WTC11 (cell line): ENCODE results near the gene NAV2. TPM values are rescaled to one million over a fixed set of nuclear protein-coding genes. Genes with fewer than 3 reads are reported as not detected.

Experiments used
- ATAC-seq: fragments of 200-7000 bp; cut with Tn5 transposase; 2 replicates; pipeline ENCODE4 v1.10.0; 2021; ENCODE audit warnings: mild to moderate bottlenecking, moderate library complexity
- CTCF ChIA-PET: fragments of 300-600 bp; sonication (Branson Sonifier 250); formaldehyde crosslinking; loops from one replicate; lab custom pipeline; 2021; ENCODE audit warnings: antibody characterized with exemption; lab: Charles Lee
- POLR2A ChIA-PET: fragments of 350-600 bp; sonication (Branson Sonifier 250); formaldehyde crosslinking; loops from one replicate; lab custom pipeline; 2021; ENCODE audit warnings: antibody characterized with exemption; lab: Charles Lee
- DNase-seq: peaks from one replicate; pipeline ENCODE4 v3.0.0; 2021; ENCODE audit warnings: low spot score
- H3K27ac Mint-ChIP-seq: 2 replicates; pipeline ENCODE4 v1.8.0; 2021; ENCODE audit warnings: mixed read lengths
- H3K27me3 Mint-ChIP-seq: 2 replicates; pipeline ENCODE4 v1.8.0; 2021; ENCODE audit warnings: low read depth, mild to moderate bottlenecking, moderate library complexity, mixed read lengths
- H3K36me3 Mint-ChIP-seq: 2 replicates; pipeline ENCODE4 v1.8.0; 2021; ENCODE audit warnings: mixed read lengths
- H3K4me1 Mint-ChIP-seq: 2 replicates; pipeline ENCODE4 v1.8.0; 2022; ENCODE audit warnings: mixed read lengths
- H3K4me3 Mint-ChIP-seq: 2 replicates; pipeline ENCODE4 v1.8.0; 2021; ENCODE audit warnings: mild to moderate bottlenecking, moderate library complexity, mixed read lengths
- H3K9me3 Mint-ChIP-seq: 2 replicates; pipeline ENCODE4 v1.8.0; 2021; ENCODE audit warnings: mixed read lengths
- ARID4B ChIP-seq: sonication (generic); formaldehyde crosslinking; IDR thresholded peaks from 2 replicates; pipeline ENCODE4 v1.8.0; 2023; ENCODE audit warnings: missing genetic modification reagents, mild to moderate bottlenecking, borderline replicate concordance
- E2F1 ChIP-seq: sonication (generic); formaldehyde crosslinking; IDR thresholded peaks from 2 replicates; pipeline ENCODE4 v1.8.0; 2022; ENCODE audit warnings: mild to moderate bottlenecking, missing genetic modification reagents
- E2F4 ChIP-seq: sonication (generic); formaldehyde crosslinking; IDR thresholded peaks from 2 replicates; pipeline ENCODE4 v1.8.1; 2022; ENCODE audit warnings: low read depth, mild to moderate bottlenecking, moderate library complexity, missing genetic modification reagents, borderline replicate concordance
- E2F5 ChIP-seq: sonication (generic); formaldehyde crosslinking; IDR thresholded peaks from 2 replicates; pipeline ENCODE4 v1.8.1; 2022; ENCODE audit warnings: mild to moderate bottlenecking, moderate library complexity, missing genetic modification reagents
- GABPB1 ChIP-seq: sonication (generic); formaldehyde crosslinking; IDR thresholded peaks from 2 replicates; pipeline ENCODE4 v1.8.1; 2023; ENCODE audit warnings: mild to moderate bottlenecking, missing genetic modification reagents
- JAZF1 ChIP-seq: fragments of 250-450 bp; sonication (Bioruptor Pico); IDR thresholded peaks from 2 replicates; pipeline ENCODE4 v1.9.0; 2021; ENCODE audit warnings: moderate library complexity, mild to moderate bottlenecking, inconsistent platforms
- PREB ChIP-seq: sonication (generic); formaldehyde crosslinking; IDR thresholded peaks from 2 replicates; pipeline ENCODE4 v1.8.1; 2022; ENCODE audit warnings: mild to moderate bottlenecking, missing genetic modification reagents, moderate library complexity, borderline replicate concordance
- PRRX2 ChIP-seq: fragments of 250-450 bp; sonication (Bioruptor Pico); IDR thresholded peaks from 2 replicates; pipeline ENCODE4 v1.8.0; 2021; ENCODE audit warnings: mild to moderate bottlenecking
- SMAD3 ChIP-seq: sonication (generic); formaldehyde crosslinking; IDR thresholded peaks from 2 replicates; pipeline ENCODE4 v1.8.0; 2022; ENCODE audit warnings: missing genetic modification reagents, mild to moderate bottlenecking, borderline replicate concordance
- SMAD4 ChIP-seq: sonication (generic); formaldehyde crosslinking; IDR thresholded peaks from 2 replicates; pipeline ENCODE4 v1.8.0; 2022; ENCODE audit warnings: mild to moderate bottlenecking, missing genetic modification reagents
- TEAD1 ChIP-seq: sonication (generic); formaldehyde crosslinking; IDR thresholded peaks from 2 replicates; pipeline ENCODE4 v1.8.0; 2022; ENCODE audit warnings: mild to moderate bottlenecking, missing genetic modification reagents
- TP53 ChIP-seq: sonication (generic); formaldehyde crosslinking; IDR thresholded peaks from 2 replicates; pipeline ENCODE4 v1.8.1; 2023; ENCODE audit warnings: mild to moderate bottlenecking, missing genetic modification reagents
- USF1 ChIP-seq: sonication (generic); formaldehyde crosslinking; IDR thresholded peaks from 2 replicates; pipeline ENCODE4 v1.8.0; 2022; ENCODE audit warnings: mild to moderate bottlenecking, missing genetic modification reagents
- USF2 ChIP-seq: sonication (generic); formaldehyde crosslinking; IDR thresholded peaks from 2 replicates; pipeline ENCODE4 v1.8.1; 2023; ENCODE audit warnings: mild to moderate bottlenecking, missing genetic modification reagents, moderate library complexity
- ZNF317 ChIP-seq: sonication (generic); formaldehyde crosslinking; IDR thresholded peaks from 2 replicates; pipeline ENCODE4 v1.8.1; 2023; ENCODE audit warnings: low read depth, mild to moderate bottlenecking, moderate library complexity, missing genetic modification reagents, borderline replicate concordance
- ZNF532 ChIP-seq: fragments of 250-450 bp; sonication (Bioruptor Pico); IDR thresholded peaks from 2 replicates; pipeline ENCODE4 v1.9.0; 2021; ENCODE audit warnings: mild to moderate bottlenecking, borderline replicate concordance
- ZSCAN18 ChIP-seq: fragments of 250-450 bp; sonication (Bioruptor Pico); IDR thresholded peaks from 2 replicates; pipeline ENCODE4 v2.1.2; 2022; ENCODE audit warnings: mild to moderate bottlenecking, moderate library complexity
- total RNA-seq: library from RNA; stranded (reverse); gene quantifications from 3 replicates; pipeline ENCODE4 v1.2.3, GENCODE V29; 2021

The NAV2 gene
- total RNA-seq, 1 experiment from 2014 or later = 42.8 TPM

GRCh38 chr11:20045098-20045688 lies 332.6 kb downstream of the NAV2 start:
- ATAC-seq = no peak
- TF ChIP-seq ZNF532 (CRISPR knock-in tag) = no peak
- TF ChIP-seq ARID4B (CRISPR knock-in tag) = no peak
- no peak for TF ChIP-seq JAZF1 (CRISPR knock-in tag)
- no peak for TF ChIP-seq USF1
- no peak for TF ChIP-seq TP53
- no peak for TF ChIP-seq PRRX2 (CRISPR knock-in tag)
- no peak for TF ChIP-seq E2F4 (CRISPR knock-in tag)
- TF ChIP-seq SMAD4 (CRISPR knock-in tag) = no peak
- no peak for TF ChIP-seq E2F5 (CRISPR knock-in tag)
- TF ChIP-seq USF2 (CRISPR knock-in tag) = no peak
- POLR2A ChIA-PET = no interaction called here
- no peak for DNase-seq
- Mint-ChIP-seq H3K36me3 (peaks cover 53% of the 10 kb centered on the region), H3K27me3 (no peaks in the 10 kb centered on the region), H3K4me1 (peaks cover 38% of the 10 kb centered on the region), H3K9me3 (no peaks in the 10 kb centered on the region), H3K27ac (no peak overlapping the region), H3K4me3 (no peak overlapping the region)
- CTCF ChIA-PET = interaction anchor here (0.9 to 1.4 kb wide), 2 partner anchors 83 to 92 kb away, joined by 3 read pairs; no protein-coding TSS in a partner anchor

- Mint-ChIP-seq H3K36me3 (peaks cover 51% of the 10 kb centered on the region), H3K27ac (no peak overlapping the region), H3K9me3 (no peaks in the 10 kb centered on the region), H3K27me3 (no peaks in the 10 kb centered on the region), H3K4me3 (no peak overlapping the region), H3K4me1 (peaks cover 50% of the 10 kb centered on the region)
- POLR2A ChIA-PET = no interaction called here
- CTCF ChIA-PET = interaction anchor here (1.1 kb wide), 1 partner anchor 46 kb away, joined by 3 read pairs; no protein-coding TSS in a partner anchor
- ATAC-seq = no peak
- no peak for DNase-seq
- TF ChIP-seq ZSCAN18 (CRISPR knock-in tag) = no peak
- TF ChIP-seq SMAD3 = no peak
- TF ChIP-seq ZNF317 = no peak
- no peak for TF ChIP-seq PREB (CRISPR knock-in tag)
- no peak for TF ChIP-seq GABPB1 (CRISPR knock-in tag)
- TF ChIP-seq TEAD1 = no peak
- no peak for TF ChIP-seq E2F1
Observed at GRCh38 chr11:20046416-20046815, 333.8 kb downstream of the NAV2 start.
